Ovary (tissue), 3 donors: ENCODE measurements around the gene CD4.

Source experiments
- EP300 ChIP-seq: sonication (generic); formaldehyde crosslinking; IDR thresholded peaks from one replicate; pipeline ENCODE4 v1.6.1; 2017; ENCODE audit warnings: antibody characterized with exemption
- POLR2A ChIP-seq: fragments of 450-650 bp; IDR thresholded peaks from one replicate; pipeline ENCODE4 v1.6.1; 2017; ENCODE audit warnings: antibody characterized with exemption, mild to moderate bottlenecking, moderate library complexity
- TF ChIP-seq, protein P1 (sequence below), 3 donors: fragments of 450-650 bp in 2 of 3; fragments of 200-600 bp in 1 of 3; IDR thresholded peaks; one replicate each; pipeline versions ENCODE4 v1.5.1 to v1.8.0; 2016 to 2022; ENCODE audit warnings: antibody characterized with exemption in 3 of 3, mild to moderate bottlenecking in 1 of 3
- donor health status: DM: no; HTN: no; CAD: no.

- TF ChIP-seq, protein P1, sequence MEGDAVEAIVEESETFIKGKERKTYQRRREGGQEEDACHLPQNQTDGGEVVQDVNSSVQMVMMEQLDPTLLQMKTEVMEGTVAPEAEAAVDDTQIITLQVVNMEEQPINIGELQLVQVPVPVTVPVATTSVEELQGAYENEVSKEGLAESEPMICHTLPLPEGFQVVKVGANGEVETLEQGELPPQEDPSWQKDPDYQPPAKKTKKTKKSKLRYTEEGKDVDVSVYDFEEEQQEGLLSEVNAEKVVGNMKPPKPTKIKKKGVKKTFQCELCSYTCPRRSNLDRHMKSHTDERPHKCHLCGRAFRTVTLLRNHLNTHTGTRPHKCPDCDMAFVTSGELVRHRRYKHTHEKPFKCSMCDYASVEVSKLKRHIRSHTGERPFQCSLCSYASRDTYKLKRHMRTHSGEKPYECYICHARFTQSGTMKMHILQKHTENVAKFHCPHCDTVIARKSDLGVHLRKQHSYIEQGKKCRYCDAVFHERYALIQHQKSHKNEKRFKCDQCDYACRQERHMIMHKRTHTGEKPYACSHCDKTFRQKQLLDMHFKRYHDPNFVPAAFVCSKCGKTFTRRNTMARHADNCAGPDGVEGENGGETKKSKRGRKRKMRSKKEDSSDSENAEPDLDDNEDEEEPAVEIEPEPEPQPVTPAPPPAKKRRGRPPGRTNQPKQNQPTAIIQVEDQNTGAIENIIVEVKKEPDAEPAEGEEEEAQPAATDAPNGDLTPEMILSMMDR (IDR thresholded peaks at IDR 0.05) = no peak
- TF ChIP-seq POLR2A (no peak), EP300 (no peak)
Measured at GRCh38 chr12:6818645-6819044, 29.3 kb downstream of the CD4 start.
